NCI-H2171 (cell line): ENCODE measurements around the gene MACF1.

Experiments
- DNase-seq: peaks from one replicate; lab custom pipeline; 2025; lab: John Stamatoyannopoulos, UW

MACF1 gene

DNA sequence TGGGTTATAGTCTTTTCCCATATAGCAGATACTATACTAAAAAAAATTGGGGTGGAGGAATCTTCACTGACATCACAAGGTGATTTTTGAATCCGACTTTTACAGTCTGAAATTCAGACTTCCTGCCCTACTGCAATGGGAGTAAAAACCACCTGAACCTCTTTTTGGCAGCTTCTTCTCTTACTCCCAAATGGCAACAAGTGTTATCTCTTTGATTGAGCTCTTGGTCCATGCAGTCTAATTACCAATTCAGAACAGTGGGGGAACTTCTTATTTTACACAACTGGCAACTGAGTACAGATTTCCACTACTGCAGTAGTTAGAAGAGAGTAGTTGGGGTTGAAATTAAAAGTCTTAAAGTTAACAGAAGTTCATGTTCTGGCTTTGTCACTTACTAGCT lies 62.3 kb downstream of the MACF1 start:
- DNase-seq: no peak

GRCh38 chr1:39268112-39268581 lies 63.7 kb downstream of the MACF1 start:
- DNase-seq: peak; percentile 35

DNA sequence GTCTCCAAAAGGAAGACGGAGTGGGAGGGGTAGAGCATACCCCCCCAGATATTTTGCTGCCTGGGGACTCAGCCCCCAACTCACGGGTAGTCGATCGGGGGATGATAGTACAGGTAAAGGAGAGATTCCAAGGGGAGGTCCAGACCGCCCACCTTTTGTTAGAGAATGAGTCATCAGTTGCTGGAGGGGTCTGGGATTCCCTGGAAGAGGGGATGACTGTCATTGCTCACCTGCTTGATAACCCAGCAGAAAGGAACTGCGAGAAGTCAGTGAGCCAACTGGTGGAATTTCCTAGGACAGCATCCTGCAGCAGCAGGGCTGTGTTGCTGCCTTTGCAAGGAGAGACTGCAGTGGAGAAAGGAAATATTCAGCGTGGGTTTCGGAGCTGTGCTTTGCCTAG lies 64.4 kb downstream of the MACF1 start:
- DNase-seq: no peak

DNA sequence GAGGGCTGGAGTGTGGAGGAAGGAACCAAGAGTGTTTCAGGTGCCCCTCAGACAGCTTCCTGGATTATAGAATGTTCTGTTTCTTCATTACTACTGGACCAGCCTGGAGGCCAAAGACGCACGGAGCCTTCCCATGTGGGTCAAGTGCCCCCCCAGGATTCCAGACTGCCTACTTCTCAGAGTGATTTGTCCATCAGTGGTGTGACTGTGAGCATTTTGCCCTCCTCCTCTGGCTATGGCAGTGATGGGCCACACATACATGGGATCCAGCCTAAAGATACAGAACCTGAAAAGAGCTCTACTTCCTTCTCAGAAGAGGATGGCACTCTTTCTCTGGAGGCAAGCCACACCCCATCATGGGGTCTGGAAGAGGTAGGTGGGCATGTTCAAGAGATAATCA lies 64.9 kb downstream of the MACF1 start:
- DNase-seq: no peak

- DNase-seq: no peak
Measured at GRCh38 chr1:39269791-39270342, 65.4 kb downstream of the MACF1 start.

DNA sequence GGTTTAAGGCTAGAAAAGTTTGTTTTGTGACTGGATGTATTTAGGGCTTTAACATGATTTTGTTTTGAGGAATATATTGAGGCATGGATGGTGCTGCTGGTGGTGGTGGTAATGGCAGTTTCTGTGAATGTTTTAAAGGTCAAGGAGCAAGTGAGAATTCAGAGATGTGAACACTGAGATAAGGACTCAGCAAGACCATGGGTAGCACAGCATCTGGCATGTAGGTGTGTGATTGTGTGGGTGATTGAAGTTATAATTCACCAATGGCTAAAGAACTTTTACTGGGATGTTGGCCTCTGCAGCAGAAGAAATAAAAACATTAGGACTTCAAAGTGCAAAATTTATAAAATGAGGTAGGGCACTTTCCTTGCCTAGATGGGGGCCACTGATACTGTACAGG lies 65.9 kb downstream of the MACF1 start:
- DNase-seq: no peak

DNA sequence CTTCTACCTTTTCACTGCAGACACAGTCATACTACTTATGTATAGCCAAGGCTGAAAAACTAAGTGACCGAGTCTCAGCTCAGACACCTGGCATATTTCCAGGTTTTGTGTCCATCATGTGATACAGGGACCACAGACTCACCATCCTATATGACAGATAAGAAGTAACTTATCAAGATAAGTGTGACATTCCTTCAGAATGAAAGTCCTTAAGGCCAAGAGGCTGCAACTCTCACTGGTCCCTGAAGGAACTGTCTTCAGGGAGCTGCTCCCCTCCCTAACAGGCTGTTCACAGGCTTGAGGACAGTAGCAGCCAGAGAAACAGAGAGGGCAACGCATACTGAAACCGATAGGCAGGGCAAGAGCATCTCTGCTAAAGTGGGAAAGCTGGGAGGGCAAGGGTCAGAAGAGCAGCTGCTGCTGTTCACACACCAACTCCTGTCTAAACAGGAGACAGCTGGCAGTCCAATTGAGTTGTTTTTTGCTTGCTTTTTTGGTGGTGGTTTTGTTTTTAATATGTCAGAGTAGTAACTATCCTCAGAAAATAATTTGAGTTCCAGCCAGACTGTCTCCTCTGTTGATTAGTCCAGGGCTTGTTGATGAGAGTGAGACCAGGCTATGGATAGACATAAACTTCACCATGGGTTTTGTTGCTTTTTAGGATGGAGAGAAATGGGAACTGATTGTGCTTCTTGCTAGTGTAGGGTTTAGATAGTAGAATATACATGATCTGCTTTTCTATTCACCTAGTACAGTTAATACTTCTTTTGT lies 67.7 kb downstream of the MACF1 start:
- peak; percentile 35 for DNase-seq

GRCh38 chr1:39272798-39273469 lies 68.4 kb downstream of the MACF1 start:
- DNase-seq: no peak

GRCh38 chr1:39275836-39276507 lies 71.5 kb downstream of the MACF1 start:
- no peak for DNase-seq

DNA sequence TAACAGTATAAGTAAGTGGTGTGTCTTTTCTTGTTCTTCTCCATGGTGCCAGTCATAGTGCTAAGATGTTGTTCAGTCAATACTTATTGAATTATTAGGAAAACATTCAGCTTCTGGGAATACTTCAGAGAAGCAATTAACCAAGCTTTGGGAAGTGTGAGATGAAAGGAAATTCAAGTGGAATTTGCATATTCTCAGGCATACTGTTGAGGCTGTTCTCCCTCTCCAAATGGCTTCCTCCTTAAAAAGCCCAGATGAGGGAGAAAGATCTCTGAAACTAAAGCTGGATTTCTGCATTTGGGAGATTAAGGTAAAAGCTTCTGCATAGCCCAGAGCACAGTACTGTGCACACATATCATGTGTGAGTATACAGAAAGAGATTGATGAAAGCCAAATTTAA lies 73.4 kb downstream of the MACF1 start:
- DNase-seq: no peak

DNA sequence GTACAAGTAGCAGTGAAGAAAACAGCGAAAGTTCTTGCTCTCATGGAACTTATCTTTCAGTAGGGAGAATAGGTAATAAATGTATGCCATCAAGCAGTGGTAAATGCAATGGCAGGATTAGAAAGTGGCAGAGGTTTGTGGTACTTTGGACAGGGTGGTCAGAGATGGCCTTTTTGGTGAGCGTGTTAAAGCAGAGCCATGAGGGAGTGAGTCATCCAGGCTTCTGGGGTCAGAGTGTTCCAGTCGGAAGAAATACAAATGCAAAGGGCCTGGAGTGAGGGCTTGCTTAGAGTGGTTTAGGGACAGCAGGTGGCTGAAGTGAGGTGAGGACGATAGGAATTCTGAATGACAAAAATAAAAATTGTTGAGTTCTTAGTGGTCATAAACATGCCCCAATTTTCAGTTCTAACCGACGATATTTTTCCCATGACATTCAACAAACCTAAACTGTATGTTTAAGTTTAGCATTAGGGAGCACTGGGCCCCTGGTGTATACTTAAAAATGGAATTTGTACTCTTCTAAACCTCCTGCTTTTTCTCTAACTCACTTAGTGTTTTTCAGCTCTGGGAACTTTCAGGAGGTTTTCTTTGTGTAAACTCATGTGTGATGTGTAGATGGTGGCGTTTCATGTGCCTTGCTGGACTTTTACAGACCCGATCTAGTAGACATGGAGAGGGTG lies 78.2 kb downstream of the MACF1 start:
- no peak for DNase-seq

DNA sequence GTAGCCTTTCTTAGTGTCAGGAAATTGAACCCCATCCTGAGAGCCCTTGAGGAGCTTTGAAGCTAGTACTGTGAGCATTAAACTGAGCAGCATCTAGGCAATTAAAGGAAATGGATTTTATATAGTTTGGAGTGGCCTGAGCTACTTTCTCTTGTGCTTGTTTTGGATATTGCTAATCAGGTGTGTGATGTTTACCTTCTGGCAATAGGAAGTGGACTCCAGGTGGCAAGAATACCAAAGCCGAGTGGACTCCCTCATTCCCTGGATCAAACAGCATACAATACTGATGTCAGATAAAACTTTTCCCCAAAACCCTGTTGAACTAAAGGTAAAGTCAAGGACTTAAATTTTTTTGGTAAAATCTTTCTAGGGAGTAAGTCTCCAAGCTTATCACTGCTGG lies 79.4 kb downstream of the MACF1 start:
- DNase-seq: no peak

DNA sequence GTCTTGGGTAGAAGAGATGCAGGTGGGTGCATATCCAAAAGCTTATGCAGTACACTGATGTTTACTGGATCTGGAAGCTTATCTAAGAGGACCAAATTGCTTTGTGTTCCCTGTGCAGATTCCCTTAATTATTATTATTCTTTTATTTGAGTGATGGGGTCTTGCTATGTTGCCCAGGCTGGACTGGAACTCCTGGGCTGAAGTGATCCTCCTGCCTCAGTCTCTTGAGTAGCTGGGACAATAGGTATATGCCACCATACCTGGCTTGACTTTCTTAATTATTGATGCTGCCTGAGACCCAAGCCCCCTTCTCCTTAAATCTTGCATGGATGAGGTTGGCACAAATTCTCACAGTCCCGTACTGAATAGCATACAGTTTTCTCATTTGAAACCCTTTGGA lies 83.0 kb downstream of the MACF1 start:
- DNase-seq: no peak

DNA sequence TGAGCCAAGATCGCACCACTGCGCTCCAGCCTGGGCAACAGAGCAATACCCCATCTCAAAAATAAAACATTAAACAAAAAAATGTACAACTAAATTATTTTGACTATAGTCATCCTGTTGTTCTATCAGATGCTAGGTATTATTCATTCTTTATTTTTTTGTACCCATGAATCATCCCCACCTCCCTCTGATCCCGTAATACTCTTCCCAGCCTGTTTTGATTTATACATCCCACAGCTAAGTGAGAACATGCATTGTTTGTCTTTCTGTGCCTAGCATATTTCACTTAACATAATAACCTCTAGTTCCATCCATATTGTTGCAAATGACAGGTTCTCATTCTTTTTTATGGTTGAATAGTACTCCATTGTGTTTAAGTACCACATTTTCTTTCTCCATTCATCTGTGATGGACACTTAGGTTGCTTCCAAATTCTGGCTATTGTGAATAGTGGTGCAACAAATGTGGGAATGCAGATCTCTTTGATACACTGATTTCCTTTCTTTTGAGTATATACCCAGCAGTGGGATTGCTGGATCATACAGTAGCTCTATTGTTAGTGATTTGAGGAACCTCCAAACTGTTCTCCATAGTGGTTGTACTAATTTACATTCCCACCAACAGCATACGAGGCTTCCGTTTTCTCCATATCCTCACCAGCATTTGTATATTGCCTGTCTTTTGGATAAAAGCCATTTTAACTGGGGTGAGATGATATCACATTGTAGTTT lies 84.4 kb downstream of the MACF1 start:
- DNase-seq: no peak

GRCh38 chr1:39292401-39292800 lies 87.9 kb downstream of the MACF1 start:
- no peak for DNase-seq

DNA sequence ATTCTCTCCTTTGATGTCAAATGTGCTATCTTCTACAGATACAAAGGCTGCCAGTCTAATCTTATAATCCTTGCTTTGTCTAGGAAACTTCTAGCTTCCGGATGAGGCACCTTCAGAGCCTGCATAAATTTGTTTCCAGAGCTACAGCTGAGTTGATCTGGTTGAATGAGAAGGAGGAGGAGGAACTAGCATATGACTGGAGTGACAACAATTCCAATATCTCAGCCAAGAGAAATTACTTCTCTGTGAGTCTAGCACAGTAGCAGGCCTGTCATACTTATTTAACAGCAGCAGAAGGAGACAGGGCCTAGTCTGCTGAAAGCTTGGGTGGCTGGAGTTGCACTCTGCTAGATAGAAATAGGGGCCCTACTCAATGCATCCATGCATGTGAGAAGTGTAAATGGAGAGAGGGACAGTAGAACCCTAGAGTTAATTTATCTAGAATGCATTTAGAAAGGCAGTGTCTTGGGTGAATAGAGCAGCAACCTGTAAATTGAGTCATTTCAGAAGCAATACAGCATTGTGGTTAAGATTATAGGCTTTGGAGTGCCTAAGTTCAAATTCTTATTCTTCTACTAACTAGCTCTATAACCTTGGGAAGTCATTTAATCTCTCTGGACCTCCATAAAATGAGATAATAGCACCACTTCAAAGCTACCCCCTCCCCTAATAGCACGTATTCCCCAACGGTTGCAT lies 89.0 kb downstream of the MACF1 start:
- DNase-seq: no peak

DNA sequence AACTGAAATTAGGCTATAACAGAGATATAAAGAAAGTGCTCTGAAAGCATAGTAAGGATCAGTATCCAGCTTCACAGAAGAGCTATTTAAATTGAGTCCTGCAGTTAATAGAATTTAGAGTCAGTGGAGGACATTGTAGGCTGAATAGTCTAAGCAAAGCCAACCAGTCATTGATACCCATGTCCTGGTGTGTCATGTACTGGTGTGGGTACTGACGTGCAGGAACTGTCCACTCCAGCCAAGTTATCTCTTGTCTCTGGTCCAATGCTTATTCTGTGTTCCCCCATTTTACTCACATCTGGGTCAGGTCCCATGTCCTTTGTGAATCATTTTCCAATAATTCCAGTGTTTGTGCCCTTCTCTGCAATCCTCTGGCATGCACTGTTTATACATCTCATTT lies 90.0 kb downstream of the MACF1 start:
- no peak for DNase-seq

DNA sequence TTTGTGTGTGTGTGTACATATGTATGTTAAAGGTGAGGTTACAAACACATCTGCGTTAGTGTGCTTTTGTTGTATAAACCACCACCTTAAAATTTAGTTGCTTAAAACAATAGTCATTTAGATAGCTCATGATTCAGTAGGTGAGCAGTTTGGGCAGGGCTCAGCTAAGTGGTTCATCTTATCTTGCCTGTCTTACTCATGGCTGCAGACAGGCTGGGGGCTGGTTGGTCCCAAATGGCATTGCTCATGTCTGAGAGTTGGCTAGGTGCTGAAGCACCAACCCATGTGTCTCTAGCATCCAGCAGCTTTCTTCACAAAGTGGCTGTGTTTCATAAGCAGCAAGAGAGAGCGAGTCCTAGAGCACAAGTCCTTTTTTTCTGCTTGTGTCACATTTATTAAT lies 91.4 kb downstream of the MACF1 start:
- DNase-seq: no peak

DNA sequence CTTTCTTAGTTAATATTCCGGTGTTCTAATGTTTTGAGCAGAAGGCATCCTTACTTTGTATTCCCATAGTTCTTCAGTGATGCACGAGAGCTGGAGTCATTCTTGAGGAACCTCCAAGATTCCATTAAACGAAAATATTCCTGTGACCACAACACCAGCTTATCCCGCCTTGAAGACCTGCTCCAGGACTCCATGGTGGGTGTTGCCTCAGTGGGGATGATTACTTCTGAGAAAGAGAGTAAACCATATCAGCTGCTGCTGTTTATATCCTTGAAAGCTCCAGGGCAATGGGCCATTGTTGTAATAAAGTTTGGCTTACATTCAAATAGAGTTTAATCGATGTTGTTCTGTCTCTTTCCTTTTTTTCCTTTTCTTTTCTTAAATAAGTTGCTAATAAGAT lies 93.1 kb downstream of the MACF1 start:
- DNase-seq: no peak

- no peak for DNase-seq
Measured at GRCh38 chr1:39301606-39302005, 97.1 kb downstream of the MACF1 start.

- no peak for DNase-seq
Measured at GRCh38 chr1:39305555-39305954, 101.1 kb downstream of the MACF1 start.
